ENCODE results near the gene ZNRF3. TPM values are rescaled to one million over a fixed set of nuclear protein-coding genes. Genes with fewer than 3 reads are reported as not detected.

Gene ZNRF3
- total RNA-seq, 6 experiments from 2014 or later, result 5.8 to 9.2 (median 6.9) TPM

- Histone ChIP-seq H3K27me3 (no peaks in the 10 kb centered on the region), H3K4me3 (no peak within 1 kb of the TSS), H3K36me3 (no peaks in the 10 kb centered on the region), H3K4me1 (no peaks in the 10 kb centered on the region), H3K27ac (no peak within 1 kb of the TSS), H3K9me3 (no peaks in the 10 kb centered on the region)
- no peak for DNase-seq
- TF ChIP-seq POLR2A (IDR thresholded peaks at IDR 0.05) (no peak), CTCF (IDR thresholded peaks at IDR 0.05) (no peak)
- ATAC-seq, result no peak
- WGBS (ENCODE audit: insufficient coverage, low coverage, low lambda C conversion rate, missing lambda C conversion rate), result 50% methylated on average over 2 of the region's 2 CpGs
- intact Hi-C loops (cut with DNase I), result no loop called here
Measured at GRCh38 chr22:29061773-29062172, 178.4 kb downstream of the ZNRF3 start, which contains the start of gene C22orf31. Gene C22orf31, minus strand, starts transcription at chr22:29061831. Its CDS starts 39 bp downstream, at chr22:29061792.

- Histone ChIP-seq H3K4me1 (no peaks in the 10 kb centered on the region), H3K36me3 (no peaks in the 10 kb centered on the region), H3K4me3 (no peak overlapping the region), H3K27ac (no peak overlapping the region), H3K27me3 (no peaks in the 10 kb centered on the region), H3K9me3 (no peaks in the 10 kb centered on the region)
- WGBS (ENCODE audit: insufficient coverage, low coverage, low lambda C conversion rate, missing lambda C conversion rate), result 65% methylated on average over 7 of the region's 8 CpGs
- intact Hi-C loops (cut with DNase I), result no loop called here
- TF ChIP-seq CTCF (IDR thresholded peaks at IDR 0.05) (no peak), POLR2A (IDR thresholded peaks at IDR 0.05) (no peak)
- ATAC-seq (no peak), DNase-seq (no peak)
Measured at GRCh38 chr22:29062286-29062821, 179.0 kb downstream of the ZNRF3 start.

- Histone ChIP-seq H3K36me3 (no peaks in the 10 kb centered on the region), H3K27me3 (no peaks in the 10 kb centered on the region), H3K4me3 (no peak overlapping the region), H3K27ac (no peak overlapping the region), H3K4me1 (no peaks in the 10 kb centered on the region), H3K9me3 (no peaks in the 10 kb centered on the region)
- TF ChIP-seq CTCF (IDR thresholded peaks at IDR 0.05), result no peak
- no peak for TF ChIP-seq POLR2A (IDR thresholded peaks at IDR 0.05)
- ATAC-seq (no peak), DNase-seq (no peak)
- intact Hi-C loops (cut with DNase I), result no loop called here
- WGBS (ENCODE audit: insufficient coverage, low coverage, low lambda C conversion rate, missing lambda C conversion rate), result 32% methylated on average over 7 of the region's 7 CpGs
Measured at GRCh38 chr22:29065468-29066190, 182.3 kb downstream of the ZNRF3 start.

- no peaks in the 10 kb centered on the region for H3K9me3 ChIP-seq
- ATAC-seq (no peak), DNase-seq (no peak)
- no peaks in the 10 kb centered on the region for H3K27me3 ChIP-seq
- WGBS (ENCODE audit: insufficient coverage, low coverage, low lambda C conversion rate, missing lambda C conversion rate), result 76% methylated on average over 2 of the region's 4 CpGs
- H3K27ac ChIP-seq, result no peak overlapping the region
- intact Hi-C loops (cut with DNase I), result no loop called here
- no peaks in the 10 kb centered on the region for H3K36me3 ChIP-seq
- H3K4me1 ChIP-seq, result peaks cover 0 to 16% (median 4%) of the 10 kb centered on the region in 4 donors
- H3K4me3 ChIP-seq, result no peak overlapping the region
- no peak for TF ChIP-seq CTCF (IDR thresholded peaks at IDR 0.05)
- no peak for TF ChIP-seq POLR2A (IDR thresholded peaks at IDR 0.05)
Measured at GRCh38 chr22:29069463-29069862, 186.1 kb downstream of the ZNRF3 start.
